Measurements from ENCODE around the gene DNAH10.

The DNAH10 gene

DNA sequence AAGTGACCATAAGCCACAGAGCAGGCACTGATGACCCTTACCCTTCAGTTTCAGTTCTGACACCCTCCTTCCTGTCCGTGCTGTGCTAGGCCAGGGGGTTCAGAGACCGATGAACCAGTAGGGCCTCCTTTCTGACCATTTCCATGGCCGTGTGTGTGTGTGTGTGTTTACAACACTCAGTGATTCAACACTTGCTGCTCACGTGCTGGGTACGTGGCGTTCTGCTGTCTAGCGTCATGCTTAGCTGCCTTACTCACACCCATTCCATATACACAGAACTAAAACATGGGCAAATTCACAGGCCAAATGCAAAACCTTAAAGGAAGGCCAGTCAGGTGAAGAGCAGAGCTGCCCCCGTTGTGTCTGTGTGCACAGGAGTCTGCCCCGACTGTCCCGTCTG is 67.5 kb downstream of the DNAH10 start:
- peaks cover 25% of the 10 kb centered on the region for H3K9me3 Mint-ChIP-seq
- no peaks in the 10 kb centered on the region for H3K36me3 Mint-ChIP-seq (ENCODE audit: low read depth)
- no peak overlapping the region for H3K4me3 Mint-ChIP-seq
- TF ChIP-seq, protein P1, sequence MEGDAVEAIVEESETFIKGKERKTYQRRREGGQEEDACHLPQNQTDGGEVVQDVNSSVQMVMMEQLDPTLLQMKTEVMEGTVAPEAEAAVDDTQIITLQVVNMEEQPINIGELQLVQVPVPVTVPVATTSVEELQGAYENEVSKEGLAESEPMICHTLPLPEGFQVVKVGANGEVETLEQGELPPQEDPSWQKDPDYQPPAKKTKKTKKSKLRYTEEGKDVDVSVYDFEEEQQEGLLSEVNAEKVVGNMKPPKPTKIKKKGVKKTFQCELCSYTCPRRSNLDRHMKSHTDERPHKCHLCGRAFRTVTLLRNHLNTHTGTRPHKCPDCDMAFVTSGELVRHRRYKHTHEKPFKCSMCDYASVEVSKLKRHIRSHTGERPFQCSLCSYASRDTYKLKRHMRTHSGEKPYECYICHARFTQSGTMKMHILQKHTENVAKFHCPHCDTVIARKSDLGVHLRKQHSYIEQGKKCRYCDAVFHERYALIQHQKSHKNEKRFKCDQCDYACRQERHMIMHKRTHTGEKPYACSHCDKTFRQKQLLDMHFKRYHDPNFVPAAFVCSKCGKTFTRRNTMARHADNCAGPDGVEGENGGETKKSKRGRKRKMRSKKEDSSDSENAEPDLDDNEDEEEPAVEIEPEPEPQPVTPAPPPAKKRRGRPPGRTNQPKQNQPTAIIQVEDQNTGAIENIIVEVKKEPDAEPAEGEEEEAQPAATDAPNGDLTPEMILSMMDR (IDR thresholded peaks at IDR 0.05; ENCODE audit: unreplicated experiment in 3 of 3), result no peak
- no peak overlapping the region for H3K27ac Mint-ChIP-seq
- H3K27me3 Mint-ChIP-seq (ENCODE audit: low read depth), result no peaks in the 10 kb centered on the region
- no peaks in the 10 kb centered on the region for H3K4me1 Mint-ChIP-seq

DNA sequence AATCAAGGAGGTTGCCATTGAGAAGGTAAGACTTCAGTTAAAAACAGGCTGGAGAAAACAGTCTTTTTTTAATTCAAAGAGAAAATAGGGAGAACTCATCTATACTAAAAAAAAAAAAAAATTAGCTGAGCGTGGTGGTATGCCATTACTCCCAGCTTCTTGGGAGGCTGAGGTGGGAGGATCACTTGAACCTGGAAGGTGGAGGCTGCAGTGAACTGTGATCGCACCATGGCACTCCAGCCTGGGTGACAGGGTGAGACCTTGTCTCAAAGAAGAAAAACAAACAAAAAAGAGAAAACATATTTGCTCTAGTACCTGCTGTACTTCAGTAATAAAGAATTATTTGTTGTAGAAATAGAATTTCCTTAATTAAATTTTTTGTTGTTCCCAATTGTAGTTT is 68.6 kb downstream of the DNAH10 start:
- H3K27ac Mint-ChIP-seq, result no peak overlapping the region
- H3K36me3 Mint-ChIP-seq (ENCODE audit: low read depth), result no peaks in the 10 kb centered on the region
- no peak overlapping the region for H3K4me3 Mint-ChIP-seq
- TF ChIP-seq, protein P1 (IDR thresholded peaks at IDR 0.05; ENCODE audit: unreplicated experiment in 3 of 3), result no peak
- no peaks in the 10 kb centered on the region for H3K27me3 Mint-ChIP-seq (ENCODE audit: low read depth)
- H3K4me1 Mint-ChIP-seq, result no peaks in the 10 kb centered on the region
- peaks cover 33% of the 10 kb centered on the region for H3K9me3 Mint-ChIP-seq

DNA sequence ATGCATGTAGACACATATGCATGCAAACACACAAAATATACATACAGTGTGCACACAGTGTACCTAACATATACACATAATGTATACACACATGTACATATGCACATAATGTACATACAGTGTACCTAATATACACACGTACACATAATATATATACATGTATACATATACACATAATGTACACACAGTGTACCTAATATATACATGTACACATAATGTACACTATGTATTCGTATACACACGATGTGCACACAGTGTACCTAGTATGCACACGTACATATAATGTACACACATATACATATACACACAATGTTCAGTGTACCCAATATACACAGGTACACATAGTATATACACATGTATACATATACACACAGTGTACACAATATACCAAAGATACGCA is 70.0 kb downstream of the DNAH10 start:
- Mint-ChIP-seq H3K27me3 (ENCODE audit: low read depth) (no peaks in the 10 kb centered on the region), H3K27ac (no peak overlapping the region), H3K36me3 (ENCODE audit: low read depth) (no peaks in the 10 kb centered on the region), H3K4me3 (no peak overlapping the region), H3K4me1 (no peaks in the 10 kb centered on the region), H3K9me3 (peaks cover 39% of the 10 kb centered on the region)
- TF ChIP-seq, protein P1 (IDR thresholded peaks at IDR 0.05; ENCODE audit: unreplicated experiment in 3 of 3), result no peak

DNA sequence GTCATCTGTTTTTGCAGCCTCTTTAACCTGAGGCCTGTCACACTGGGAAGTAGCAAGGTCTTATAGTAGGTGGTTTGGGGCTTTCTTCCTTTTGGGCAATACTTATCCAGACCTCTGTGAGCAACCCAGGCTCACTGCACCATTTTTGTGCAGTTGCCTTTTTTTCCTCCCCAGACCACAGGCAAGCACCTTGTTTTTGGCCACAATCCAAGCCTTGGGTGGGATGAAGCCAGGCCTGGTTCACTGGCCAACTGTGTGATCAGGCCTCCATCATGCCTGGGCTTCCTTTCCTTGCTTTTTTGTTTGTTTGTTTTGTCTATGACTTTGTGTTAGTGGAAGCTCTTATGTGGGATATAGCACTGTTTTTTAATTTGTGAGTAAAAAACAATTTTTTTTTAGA is 71.7 kb downstream of the DNAH10 start:
- TF ChIP-seq, protein P1 (IDR thresholded peaks at IDR 0.05; ENCODE audit: unreplicated experiment in 3 of 3), result no peak
- Mint-ChIP-seq H3K4me3 (no peak overlapping the region), H3K36me3 (ENCODE audit: low read depth) (no peaks in the 10 kb centered on the region), H3K27me3 (ENCODE audit: low read depth) (no peaks in the 10 kb centered on the region), H3K27ac (no peak overlapping the region), H3K4me1 (no peaks in the 10 kb centered on the region), H3K9me3 (peaks cover 33% of the 10 kb centered on the region)

DNA sequence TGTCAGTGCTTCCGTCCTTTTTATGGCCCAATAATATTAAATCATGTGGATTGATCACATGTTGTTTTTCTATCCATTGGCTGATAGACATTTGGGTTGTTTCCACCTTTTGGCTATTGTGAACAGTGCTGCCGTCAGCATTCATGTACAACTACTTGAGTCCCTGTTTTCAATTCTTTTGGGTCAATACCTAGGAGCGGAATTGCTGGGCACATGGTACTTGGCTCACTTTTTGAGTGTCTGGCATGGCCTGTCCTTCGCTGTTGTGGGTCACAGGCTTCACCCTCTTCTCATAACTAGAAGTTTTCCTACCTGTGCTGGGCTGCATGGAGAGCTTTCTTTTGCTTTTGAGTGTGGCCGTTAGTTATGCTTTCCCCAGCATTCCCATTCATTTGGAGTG is 72.7 kb downstream of the DNAH10 start:
- no peak overlapping the region for H3K27ac Mint-ChIP-seq
- no peaks in the 10 kb centered on the region for H3K36me3 Mint-ChIP-seq (ENCODE audit: low read depth)
- TF ChIP-seq, protein P1 (IDR thresholded peaks at IDR 0.05; ENCODE audit: unreplicated experiment in 3 of 3), result no peak
- H3K4me3 Mint-ChIP-seq, result no peak overlapping the region
- H3K27me3 Mint-ChIP-seq (ENCODE audit: low read depth), result peaks cover 2% of the 10 kb centered on the region
- no peaks in the 10 kb centered on the region for H3K4me1 Mint-ChIP-seq
- H3K9me3 Mint-ChIP-seq, result peaks cover 30% of the 10 kb centered on the region

DNA sequence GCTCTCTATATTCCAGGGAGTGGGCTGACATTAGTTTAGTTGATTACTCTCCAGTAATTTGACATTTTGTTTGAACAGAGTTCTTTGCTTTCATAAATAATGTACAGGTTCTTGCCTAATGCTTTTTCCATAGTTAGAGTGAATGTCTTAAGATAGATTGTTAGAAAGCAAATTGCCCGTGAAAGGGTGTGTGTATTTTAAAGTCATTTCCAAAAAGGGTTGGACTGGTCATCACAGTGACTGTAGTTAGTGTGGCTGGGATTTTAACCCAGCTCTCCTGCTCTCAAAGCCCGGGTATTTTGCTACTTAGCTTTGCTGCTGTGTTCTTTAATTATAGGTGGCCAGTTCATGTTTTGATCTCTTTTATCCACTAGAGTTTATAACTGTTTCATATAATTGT is 74.2 kb downstream of the DNAH10 start:
- H3K4me1 Mint-ChIP-seq, result no peaks in the 10 kb centered on the region

More for the DNA sequence above, 74.2 kb downstream of the DNAH10 start:
- no peak overlapping the region for H3K4me3 Mint-ChIP-seq
- no peak overlapping the region for H3K27ac Mint-ChIP-seq
- TF ChIP-seq, protein P1 (IDR thresholded peaks at IDR 0.05; ENCODE audit: unreplicated experiment in 3 of 3), result no peak
- peaks cover 8% of the 10 kb centered on the region for H3K27me3 Mint-ChIP-seq (ENCODE audit: low read depth)
- peaks cover 30% of the 10 kb centered on the region for H3K9me3 Mint-ChIP-seq
- H3K36me3 Mint-ChIP-seq (ENCODE audit: low read depth), result no peaks in the 10 kb centered on the region

Measured in nephron (organoid).